Lower leg skin (tissue), 4 donors: ENCODE results near the gene PCBD2. TPM values are rescaled to one million over a fixed set of nuclear protein-coding genes. Genes with fewer than 3 reads are reported as not detected.
"Not testable (repeated sequence)": the region's sequence is repeated elsewhere in the genome, so short reads cannot be mapped to it uniquely, and the experiment has no call there.

ENCODE experiments used
- DNase-seq, 2 donors: peaks; one replicate each; pipeline ENCODE4 v3.0.0-alpha.2; 2019; ENCODE audit warnings: low spot score in 2 of 2
- H3K4me3 ChIP-seq: fragments of 200-600 bp; sonication (generic); 2 replicates; pipeline ENCODE4 v1.5.1; 2017; ENCODE audit warnings: mild to moderate bottlenecking, low read depth; ENCODE audit not compliant: poor library complexity, severe bottlenecking
- POLR2A ChIP-seq, 2 donors: fragments of 450-650 bp; IDR thresholded peaks; one replicate each; pipeline ENCODE4 v1.6.1; 2016 to 2017; ENCODE audit warnings: antibody characterized with exemption in 2 of 2, mild to moderate bottlenecking in 1 of 2, moderate library complexity in 1 of 2
- WGBS, 2 donors: methylation state at CpG; one replicate each; pipeline ENCODE4 v1.1.5; 2018; 5-methylcytosine and 5-hydroxymethylcytosine counted together
- intact Hi-C: fragments of 100-400 bp; cut with DNase I; formaldehyde crosslinking; loops from one replicate; pipeline ENCODE4 v1.15.0; 2023; ENCODE audit warnings: low total_unique reads
- total RNA-seq, 4 donors: library from RNA; depleted of rRNA; stranded (reverse); fragments of >200 nt; gene quantifications; one replicate each; pipeline ENCODE4 v1.1.0, GENCODE V29; 2016
- TF ChIP-seq, protein P1 (sequence below), 3 donors: fragments of 450-650 bp; IDR thresholded peaks; one replicate each; pipeline ENCODE4 v1.5.1; 2016; ENCODE audit warnings: antibody characterized with exemption in 3 of 3, mild to moderate bottlenecking in 3 of 3, moderate library complexity in 2 of 3

The PCBD2 gene
- total RNA-seq, 4 donors from 2014 or later = 2.3 to 10.6 (median 5.5) TPM

DNA sequence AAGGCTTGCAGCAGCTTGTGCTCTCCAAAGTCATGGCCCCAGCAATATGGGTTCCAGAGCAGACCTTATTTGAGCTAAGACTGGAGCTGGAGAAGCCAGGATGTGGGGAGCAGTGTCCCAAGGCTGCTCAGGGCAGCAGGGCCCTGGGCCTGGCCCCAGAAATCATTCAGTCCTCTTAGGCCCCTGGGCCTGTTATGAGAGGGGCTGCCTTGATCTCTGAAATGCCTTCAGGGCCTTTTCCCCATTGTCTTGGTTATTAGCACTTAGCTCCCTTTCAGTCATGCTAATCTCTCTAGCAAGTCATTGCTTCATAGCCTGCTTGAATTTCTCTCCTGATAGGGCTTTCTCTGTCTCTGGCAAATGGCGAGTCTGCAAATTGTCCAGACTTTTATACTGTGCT is 71.9 kb downstream of the PCBD2 start:
- intact Hi-C loops = no loop called here
- 95 to 100% methylated on average over 1 of the region's 1 CpG for WGBS, 2 donors
- DNase-seq = no peak
- no peak overlapping the region for H3K4me3 ChIP-seq
- TF ChIP-seq, protein P1, sequence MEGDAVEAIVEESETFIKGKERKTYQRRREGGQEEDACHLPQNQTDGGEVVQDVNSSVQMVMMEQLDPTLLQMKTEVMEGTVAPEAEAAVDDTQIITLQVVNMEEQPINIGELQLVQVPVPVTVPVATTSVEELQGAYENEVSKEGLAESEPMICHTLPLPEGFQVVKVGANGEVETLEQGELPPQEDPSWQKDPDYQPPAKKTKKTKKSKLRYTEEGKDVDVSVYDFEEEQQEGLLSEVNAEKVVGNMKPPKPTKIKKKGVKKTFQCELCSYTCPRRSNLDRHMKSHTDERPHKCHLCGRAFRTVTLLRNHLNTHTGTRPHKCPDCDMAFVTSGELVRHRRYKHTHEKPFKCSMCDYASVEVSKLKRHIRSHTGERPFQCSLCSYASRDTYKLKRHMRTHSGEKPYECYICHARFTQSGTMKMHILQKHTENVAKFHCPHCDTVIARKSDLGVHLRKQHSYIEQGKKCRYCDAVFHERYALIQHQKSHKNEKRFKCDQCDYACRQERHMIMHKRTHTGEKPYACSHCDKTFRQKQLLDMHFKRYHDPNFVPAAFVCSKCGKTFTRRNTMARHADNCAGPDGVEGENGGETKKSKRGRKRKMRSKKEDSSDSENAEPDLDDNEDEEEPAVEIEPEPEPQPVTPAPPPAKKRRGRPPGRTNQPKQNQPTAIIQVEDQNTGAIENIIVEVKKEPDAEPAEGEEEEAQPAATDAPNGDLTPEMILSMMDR (IDR thresholded peaks at IDR 0.05) = no peak
- no peak for TF ChIP-seq POLR2A (IDR thresholded peaks at IDR 0.05)

DNA sequence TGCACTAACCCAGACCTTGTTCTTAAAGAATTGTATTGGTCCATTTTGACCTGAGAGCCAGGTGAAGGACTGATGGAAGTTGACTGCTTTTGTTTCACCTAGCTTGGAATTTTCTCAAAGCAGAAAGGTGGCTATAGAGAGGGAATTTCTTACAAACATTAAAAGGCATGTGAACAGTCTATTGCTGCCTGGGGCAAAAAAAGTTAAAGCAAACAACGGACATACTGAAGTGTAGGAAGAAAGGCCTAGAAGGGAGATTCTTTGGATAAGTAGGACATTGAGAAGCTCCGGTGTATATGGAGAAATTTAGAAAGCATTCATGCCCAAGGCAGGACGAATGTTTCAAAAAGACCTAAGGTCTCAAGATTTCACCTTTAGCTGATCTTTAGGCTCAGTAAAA is 74.5 kb downstream of the PCBD2 start:
- WGBS, 2 donors = 74 to 78% methylated on average over 3 of the region's 3 CpGs

DNA sequence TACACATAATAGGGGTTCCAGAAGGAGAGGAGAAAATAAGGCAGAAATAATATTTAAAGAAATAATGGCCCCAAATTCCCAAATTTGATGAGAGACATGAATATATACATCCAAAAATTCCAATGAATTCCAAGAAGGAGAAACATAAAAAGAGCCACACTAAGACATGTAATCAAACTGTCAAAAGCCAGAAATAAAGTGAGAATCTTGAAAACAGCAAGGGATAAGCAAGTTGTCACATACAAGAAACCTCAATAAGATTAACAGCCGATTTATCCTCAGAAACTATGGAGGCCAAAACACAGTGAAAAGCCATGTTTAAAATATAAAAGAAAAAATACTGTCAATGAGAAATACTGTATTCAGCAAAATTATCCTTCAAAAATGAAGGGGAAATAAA is 77.3 kb downstream of the PCBD2 start:
- intact Hi-C loops = loop anchor here (5.0 kb wide), 1 partner anchor 820 kb away; no protein-coding TSS in a partner anchor
- H3K4me3 ChIP-seq = no peak overlapping the region
- TF ChIP-seq, protein P1 (IDR thresholded peaks at IDR 0.05) = no peak
- TF ChIP-seq POLR2A (IDR thresholded peaks at IDR 0.05) = no peak
- DNase-seq = no peak
- WGBS, 2 donors = 89 to 97% methylated on average over 1 of the region's 1 CpG

More for the DNA sequence above, 74.5 kb downstream of the PCBD2 start:
- no peak for DNase-seq
- no peak overlapping the region for H3K4me3 ChIP-seq
- intact Hi-C loops = no loop called here
- no peak for TF ChIP-seq POLR2A (IDR thresholded peaks at IDR 0.05)
- TF ChIP-seq, protein P1 (IDR thresholded peaks at IDR 0.05) = no peak

DNA sequence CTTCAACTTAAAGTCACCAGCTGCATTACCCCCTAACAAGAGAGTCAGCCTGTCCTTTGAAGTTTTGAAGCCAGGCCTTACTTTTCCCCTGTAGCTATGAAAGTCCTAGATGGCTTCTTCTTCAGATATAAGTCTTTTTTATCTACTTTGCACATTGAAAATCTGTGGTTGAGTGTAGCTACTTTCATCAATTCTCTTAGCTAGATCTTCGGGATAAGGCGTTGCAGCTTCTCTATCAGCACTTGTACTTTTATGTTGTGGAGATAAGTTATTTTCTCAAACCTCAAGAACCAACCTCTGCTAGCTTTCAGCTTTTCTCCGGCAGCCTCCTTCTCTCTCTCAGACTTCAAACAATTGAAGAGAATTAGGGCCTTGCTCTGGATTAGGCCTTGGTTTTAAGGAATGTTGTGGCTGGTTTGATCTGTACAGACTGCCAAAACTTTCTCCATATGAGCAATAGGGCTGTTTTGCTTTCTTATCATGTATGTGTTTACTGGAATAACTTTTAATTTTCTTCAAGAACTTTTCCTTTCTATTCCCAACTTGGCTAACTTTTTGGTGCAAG is 84.4 kb downstream of the PCBD2 start:
- WGBS, 2 donors = 70 to 81% methylated on average over 3 of the region's 3 CpGs
- TF ChIP-seq POLR2A (IDR thresholded peaks at IDR 0.05) = no peak
- TF ChIP-seq, protein P1 (IDR thresholded peaks at IDR 0.05) = no peak
- no peak overlapping the region for H3K4me3 ChIP-seq
- no peak for DNase-seq
- intact Hi-C loops = no loop called here

DNA sequence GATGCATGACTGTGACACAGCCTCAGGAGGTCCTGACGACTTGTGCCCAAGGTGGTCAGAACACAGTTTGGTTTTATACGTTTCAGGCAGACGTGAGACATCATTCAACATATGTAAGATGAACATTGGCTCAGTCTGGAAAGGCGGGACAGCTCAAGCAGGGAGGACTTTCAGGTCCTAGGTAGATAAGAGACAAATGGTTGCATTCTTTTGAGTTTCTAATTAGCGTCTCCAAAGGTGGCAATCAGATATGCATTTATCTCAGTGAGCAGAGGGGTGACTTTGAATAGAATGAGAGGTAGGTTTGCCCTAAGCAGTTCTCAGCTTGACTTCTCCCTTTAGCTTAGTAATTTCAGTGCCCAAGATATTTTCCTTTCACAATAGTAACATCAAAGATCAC is 85.3 kb downstream of the PCBD2 start:
- DNase-seq, H3K4me3 ChIP-seq, intact Hi-C loops: not testable (repeated sequence)
- WGBS, 2 donors = 68 to 70% methylated on average over 5 of the region's 5 CpGs

DNA sequence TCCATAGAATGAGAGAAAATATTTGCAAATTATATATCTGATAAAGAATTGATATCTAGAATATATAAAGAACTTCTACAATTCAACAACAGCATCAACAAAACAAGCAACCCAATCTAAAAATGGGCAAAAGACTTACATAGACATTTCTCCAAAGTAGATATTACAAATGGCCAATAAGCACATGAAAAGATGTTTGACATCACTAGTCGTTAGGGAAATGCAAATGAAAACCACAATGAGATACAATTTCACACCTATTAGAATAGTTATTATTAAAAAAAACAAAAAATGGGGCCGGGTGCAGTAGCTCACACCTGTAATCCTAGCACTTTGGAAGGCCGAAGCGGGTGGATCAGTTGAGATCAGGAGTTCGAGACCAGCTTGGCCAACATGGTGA is 87.2 kb downstream of the PCBD2 start:
- no peak for TF ChIP-seq POLR2A (IDR thresholded peaks at IDR 0.05)
- TF ChIP-seq, protein P1 (IDR thresholded peaks at IDR 0.05) = no peak
- 92 to 97% methylated on average over 5 of the region's 5 CpGs for WGBS, 2 donors
- intact Hi-C loops = no loop called here
- DNase-seq = no peak
- H3K4me3 ChIP-seq = no peak overlapping the region
